Measurements from ENCODE around the gene KCNK10.

The KCNK10 gene

GRCh38 chr14:88270776-88271175, 52.3 kb downstream of the KCNK10 start:
- Histone ChIP-seq H3K4me1 (ENCODE audit: control insufficient read depth, low read length) (no peaks in the 10 kb centered on the region), H3K79me2 (ENCODE audit: control insufficient read depth, low read length) (no peaks in the 10 kb centered on the region), H3K36me3 (ENCODE audit: control insufficient read depth, low read length) (no peaks in the 10 kb centered on the region), H3K27ac (ENCODE audit: low read depth, low read length) (no peak overlapping the region), H4K20me1 (ENCODE audit: control insufficient read depth, insufficient read depth, low read depth, low read length) (no peaks in the 10 kb centered on the region), H3K9me2 (replicated peaks; ENCODE audit: control insufficient read depth, low read length) (no peaks in the 10 kb centered on the region), H3K9me3 (ENCODE audit: control insufficient read depth, insufficient read depth, low read length) (no peaks in the 10 kb centered on the region), H3K4me2 (ENCODE audit: low read length) (no peak overlapping the region), H3F3A (ENCODE audit: control insufficient read depth, insufficient read depth) (no peaks in the 10 kb centered on the region), H3K4me3 (ENCODE audit: low read length) (no peak overlapping the region), H3K27me3 (ENCODE audit: control insufficient read depth, low read length) (no peaks in the 10 kb centered on the region)
- TF ChIP-seq EZH2phosphoT487 (IDR thresholded peaks at IDR 0.05; ENCODE audit: borderline replicate concordance, low read length) = no peak
- TF ChIP-seq, protein P1, sequence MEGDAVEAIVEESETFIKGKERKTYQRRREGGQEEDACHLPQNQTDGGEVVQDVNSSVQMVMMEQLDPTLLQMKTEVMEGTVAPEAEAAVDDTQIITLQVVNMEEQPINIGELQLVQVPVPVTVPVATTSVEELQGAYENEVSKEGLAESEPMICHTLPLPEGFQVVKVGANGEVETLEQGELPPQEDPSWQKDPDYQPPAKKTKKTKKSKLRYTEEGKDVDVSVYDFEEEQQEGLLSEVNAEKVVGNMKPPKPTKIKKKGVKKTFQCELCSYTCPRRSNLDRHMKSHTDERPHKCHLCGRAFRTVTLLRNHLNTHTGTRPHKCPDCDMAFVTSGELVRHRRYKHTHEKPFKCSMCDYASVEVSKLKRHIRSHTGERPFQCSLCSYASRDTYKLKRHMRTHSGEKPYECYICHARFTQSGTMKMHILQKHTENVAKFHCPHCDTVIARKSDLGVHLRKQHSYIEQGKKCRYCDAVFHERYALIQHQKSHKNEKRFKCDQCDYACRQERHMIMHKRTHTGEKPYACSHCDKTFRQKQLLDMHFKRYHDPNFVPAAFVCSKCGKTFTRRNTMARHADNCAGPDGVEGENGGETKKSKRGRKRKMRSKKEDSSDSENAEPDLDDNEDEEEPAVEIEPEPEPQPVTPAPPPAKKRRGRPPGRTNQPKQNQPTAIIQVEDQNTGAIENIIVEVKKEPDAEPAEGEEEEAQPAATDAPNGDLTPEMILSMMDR (IDR thresholded peaks at IDR 0.05; ENCODE audit: low read depth, low read length, poor library complexity, severe bottlenecking) = no peak

DNA sequence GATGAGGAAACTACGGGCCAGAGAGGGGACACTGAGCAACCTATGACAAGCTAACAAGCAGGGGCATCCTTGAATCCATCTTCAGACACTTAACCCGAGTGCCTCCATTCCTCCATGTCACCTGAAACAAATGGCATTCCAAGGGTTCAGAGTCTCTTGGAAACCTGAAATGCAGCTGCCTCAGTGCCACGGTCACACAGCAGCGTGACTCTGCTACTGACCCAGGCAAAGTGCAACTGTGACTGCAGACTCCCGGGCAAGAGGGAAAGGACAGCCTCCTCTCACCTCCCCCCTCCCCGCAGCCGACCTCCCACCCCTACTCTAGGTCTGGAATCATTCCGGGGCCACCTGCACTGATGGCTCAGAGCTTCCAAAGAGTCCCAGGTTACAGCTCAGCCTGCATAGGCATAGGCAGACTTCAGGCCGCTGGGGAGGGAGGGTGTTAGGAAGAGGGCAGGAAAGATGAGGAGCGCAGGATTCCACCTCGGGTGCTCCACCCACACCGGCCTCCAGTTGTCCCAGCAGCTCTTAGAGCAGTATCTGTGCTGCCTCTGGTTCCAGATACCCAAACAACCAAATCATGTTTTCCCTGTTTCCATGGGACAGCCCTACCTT, 53.2 kb downstream of the KCNK10 start:
- Histone ChIP-seq H3K27me3 (ENCODE audit: control insufficient read depth, low read length) (no peaks in the 10 kb centered on the region), H3K27ac (ENCODE audit: low read depth, low read length) (no peak overlapping the region), H3K79me2 (ENCODE audit: control insufficient read depth, low read length) (no peaks in the 10 kb centered on the region)

GRCh38 chr14:88266474-88266873, 56.6 kb downstream of the KCNK10 start:
- H3K9me3 ChIP-seq (ENCODE audit: control insufficient read depth, insufficient read depth, low read length) = no peaks in the 10 kb centered on the region
- TF ChIP-seq, protein P1 (IDR thresholded peaks at IDR 0.05; ENCODE audit: low read depth, low read length, poor library complexity, severe bottlenecking) = no peak
- H3K27me3 ChIP-seq (ENCODE audit: control insufficient read depth, low read length) = no peaks in the 10 kb centered on the region
- H3K4me2 ChIP-seq (ENCODE audit: low read length) = no peak overlapping the region
- H3K4me1 ChIP-seq (ENCODE audit: control insufficient read depth, low read length) = no peaks in the 10 kb centered on the region
- H3K4me3 ChIP-seq (ENCODE audit: low read length) = no peak overlapping the region
- no peaks in the 10 kb centered on the region for H3F3A ChIP-seq (ENCODE audit: control insufficient read depth, insufficient read depth)
- H3K27ac ChIP-seq (ENCODE audit: low read depth, low read length) = no peak overlapping the region
- no peaks in the 10 kb centered on the region for H3K79me2 ChIP-seq (ENCODE audit: control insufficient read depth, low read length)
- no peaks in the 10 kb centered on the region for H3K9me2 ChIP-seq (replicated peaks; ENCODE audit: control insufficient read depth, low read length)
- H4K20me1 ChIP-seq (ENCODE audit: control insufficient read depth, insufficient read depth, low read depth, low read length) = no peaks in the 10 kb centered on the region
- no peaks in the 10 kb centered on the region for H3K36me3 ChIP-seq (ENCODE audit: control insufficient read depth, low read length)

More for the DNA sequence above, 53.2 kb downstream of the KCNK10 start:
- no peaks in the 10 kb centered on the region for H4K20me1 ChIP-seq (ENCODE audit: control insufficient read depth, insufficient read depth, low read depth, low read length)
- H3K9me3 ChIP-seq (ENCODE audit: control insufficient read depth, insufficient read depth, low read length) = no peaks in the 10 kb centered on the region
- TF ChIP-seq EZH2phosphoT487 (IDR thresholded peaks at IDR 0.05; ENCODE audit: borderline replicate concordance, low read length) = no peak
- TF ChIP-seq, protein P1 (IDR thresholded peaks at IDR 0.05; ENCODE audit: low read depth, low read length, poor library complexity, severe bottlenecking) = no peak
- no peak overlapping the region for H3K4me3 ChIP-seq (ENCODE audit: low read length)
- H3K4me2 ChIP-seq (ENCODE audit: low read length) = no peak overlapping the region
- H3K4me1 ChIP-seq (ENCODE audit: control insufficient read depth, low read length) = no peaks in the 10 kb centered on the region
- no peaks in the 10 kb centered on the region for H3K9me2 ChIP-seq (replicated peaks; ENCODE audit: control insufficient read depth, low read length)
- H3K36me3 ChIP-seq (ENCODE audit: control insufficient read depth, low read length) = no peaks in the 10 kb centered on the region
- no peaks in the 10 kb centered on the region for H3F3A ChIP-seq (ENCODE audit: control insufficient read depth, insufficient read depth)
